Occipital lobe (tissue), 2 donors: ENCODE measurements around the gene CHRNB2. TPM values are rescaled to one million over a fixed set of nuclear protein-coding genes. Genes with fewer than 3 reads are reported as not detected.
A peak's percentile ranks its signal among the peaks of the same experiment; 100 is the strongest.

Experiments used
- DNase-seq: peaks from one replicate; lab custom pipeline; 2025; lab: John Stamatoyannopoulos, UW
- total RNA-seq: library from RNA; depleted of rRNA; stranded (reverse); fragments of >200 nt; gene quantifications from one replicate; pipeline ENCODE4 v1.2.3, GENCODE V29; 2014

The CHRNB2 gene
- total RNA-seq, 1 donor from 2014 or later = 20.4 TPM

- DNase-seq = no peak
Measured at GRCh38 chr1:154609398-154610380, 42.1 kb downstream of the CHRNB2 start.

DNA sequence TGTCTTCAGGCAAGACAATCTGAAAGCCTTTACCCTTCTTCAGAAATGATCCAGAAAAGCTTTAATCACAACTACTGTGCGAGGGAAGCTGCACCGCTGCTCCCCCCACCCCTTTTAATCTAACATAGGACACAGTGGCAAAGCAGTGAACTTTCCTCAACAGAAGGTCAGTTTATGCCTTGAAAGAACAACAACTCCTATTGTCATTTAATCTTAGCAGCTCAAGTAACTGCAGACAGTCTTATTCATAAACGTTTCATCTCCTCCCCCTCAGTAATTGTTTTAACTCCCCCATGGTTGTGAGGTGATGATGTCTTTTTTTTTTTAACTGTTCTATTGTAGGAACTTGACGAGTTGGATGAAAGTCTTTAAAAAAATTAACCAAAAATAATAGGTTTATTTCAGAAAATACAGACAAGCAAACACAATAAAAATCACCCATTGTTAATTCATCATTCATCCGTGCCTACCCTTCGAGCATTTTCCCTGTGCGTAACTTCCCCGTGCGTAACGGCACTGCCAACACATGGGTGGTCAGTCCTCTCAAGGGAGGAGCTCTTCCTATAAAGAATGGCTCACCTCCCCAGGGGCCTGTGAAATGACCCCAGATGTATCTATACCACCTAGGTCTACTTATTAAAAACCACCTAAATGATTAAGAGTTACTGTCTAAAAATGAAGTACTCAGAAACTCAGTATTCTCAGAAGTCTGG is 43.7 kb downstream of the CHRNB2 start:
- no peak for DNase-seq

- DNase-seq = no peak
Measured at GRCh38 chr1:154614247-154614646, 46.7 kb downstream of the CHRNB2 start.

DNA sequence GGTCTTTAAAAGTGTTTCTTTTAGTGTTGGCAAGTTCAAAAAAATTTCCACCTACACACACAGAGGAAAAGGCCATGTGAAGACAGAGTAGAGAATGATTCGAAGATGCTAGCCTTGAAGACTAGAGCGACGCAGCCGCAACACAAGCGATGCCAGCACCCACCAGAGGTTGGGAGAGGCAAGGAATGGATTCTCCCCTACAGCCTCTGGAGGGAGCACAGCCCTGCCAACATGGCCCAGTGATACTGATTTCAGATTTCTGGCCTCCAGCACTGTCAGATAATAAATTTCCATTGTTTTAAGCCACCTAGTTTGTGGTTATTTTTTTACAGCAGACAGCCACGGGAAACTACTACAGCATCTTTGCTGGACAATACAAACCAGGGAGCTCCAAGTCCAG is 47.3 kb downstream of the CHRNB2 start:
- DNase-seq = no peak

- no peak for DNase-seq
Measured at GRCh38 chr1:154615411-154615810, 47.8 kb downstream of the CHRNB2 start.

DNA sequence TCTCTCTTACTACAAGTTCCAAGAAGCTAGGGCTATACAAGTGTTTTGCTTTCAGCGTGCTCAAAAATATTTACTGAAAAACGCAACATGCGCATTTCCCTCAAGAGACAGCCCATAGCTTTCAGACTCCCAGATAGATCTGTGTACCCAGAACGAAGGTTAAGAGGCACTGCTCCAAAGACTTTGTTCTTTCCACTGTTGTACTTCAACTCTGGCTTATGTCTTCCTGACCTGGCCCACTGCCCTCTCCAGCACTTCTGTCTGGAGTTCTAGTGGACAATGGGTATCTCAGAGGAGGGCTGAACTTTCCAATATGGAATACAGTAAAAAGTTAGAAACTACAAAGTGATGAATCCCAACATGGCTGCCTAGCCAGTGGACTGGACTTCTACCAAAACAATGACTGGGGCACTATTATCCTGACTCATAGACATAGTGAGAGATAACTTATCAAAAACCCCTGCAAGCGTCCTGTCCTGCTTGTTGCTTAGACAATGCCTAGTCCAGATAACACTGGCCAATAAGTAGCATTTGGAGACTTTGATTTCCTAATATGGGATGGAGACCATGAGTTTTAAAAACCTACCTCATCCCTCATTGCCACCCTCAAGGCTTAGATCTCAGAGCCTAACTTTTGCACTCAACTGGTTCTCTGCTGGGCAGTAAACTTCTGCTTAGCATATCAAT is 49.2 kb downstream of the CHRNB2 start:
- no peak for DNase-seq

- DNase-seq = no peak
Measured at GRCh38 chr1:154619181-154619948, 51.8 kb downstream of the CHRNB2 start.

DNA sequence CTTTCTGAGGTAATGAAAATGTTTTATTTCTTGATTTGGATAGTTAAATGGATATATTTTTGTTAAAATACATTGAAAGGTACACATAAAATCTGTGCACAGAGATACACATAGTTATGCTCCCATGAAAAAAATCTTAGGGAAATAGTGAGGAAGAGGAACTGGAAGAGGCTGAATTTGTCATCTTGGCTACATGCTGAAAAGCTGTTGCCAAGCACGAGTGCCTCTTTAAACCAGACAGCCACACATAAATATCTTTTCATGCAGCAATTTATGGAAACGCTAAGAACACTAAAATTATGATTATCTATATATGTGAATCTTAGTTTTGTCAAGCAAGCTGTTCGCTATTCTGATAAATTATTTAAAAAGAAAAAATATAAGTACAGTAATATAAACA is 53.2 kb downstream of the CHRNB2 start:
- DNase-seq = no peak

GRCh38 chr1:154621875-154622274 is 54.3 kb downstream of the CHRNB2 start:
- DNase-seq = no peak

GRCh38 chr1:154622503-154623039 is 55.0 kb downstream of the CHRNB2 start:
- no peak for DNase-seq

- DNase-seq = no peak
Measured at GRCh38 chr1:154623358-154623757, 55.8 kb downstream of the CHRNB2 start.

DNA sequence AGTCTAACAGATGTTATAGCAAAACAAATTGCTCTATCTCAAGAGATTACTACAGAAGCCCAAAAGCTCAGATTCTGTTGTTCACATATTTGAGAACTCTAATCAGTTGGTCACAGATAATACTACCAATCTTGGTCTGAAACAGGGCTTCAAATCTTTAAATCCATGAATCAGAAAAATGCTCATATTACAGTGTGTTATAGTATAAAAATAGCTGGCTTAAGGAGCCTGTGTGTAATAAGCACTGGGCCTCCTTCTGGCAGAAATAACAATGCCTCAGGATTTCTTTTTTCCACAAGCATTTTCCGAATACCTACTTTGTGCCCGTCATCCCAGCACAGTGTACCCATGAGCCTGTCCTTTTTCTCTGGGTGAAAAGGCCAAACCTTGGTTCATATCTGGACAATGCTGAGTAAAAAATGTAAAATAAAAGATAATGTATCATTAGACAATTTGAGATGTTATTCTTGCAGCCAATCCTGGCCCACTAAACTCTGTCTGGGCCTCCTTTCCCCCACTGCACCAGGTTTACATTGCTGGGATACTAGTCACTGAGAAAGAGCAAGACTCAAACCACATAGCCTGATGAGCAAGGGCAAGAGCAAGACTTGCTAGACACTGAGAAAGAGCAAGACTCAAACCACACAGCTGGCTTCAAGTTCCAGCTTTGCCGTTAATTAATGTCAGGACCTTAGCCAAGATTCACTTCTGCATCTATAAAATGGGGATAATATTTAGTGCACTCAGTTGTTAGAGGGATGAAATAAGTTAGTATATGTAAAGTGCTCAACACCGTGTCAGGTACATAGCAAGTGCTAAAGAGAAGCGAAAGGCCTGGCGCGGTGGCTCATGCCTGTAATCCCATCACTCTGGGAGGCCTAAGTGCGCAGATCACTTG is 57.4 kb downstream of the CHRNB2 start:
- DNase-seq = no peak

- DNase-seq = no peak
Measured at GRCh38 chr1:154626456-154627256, 59.1 kb downstream of the CHRNB2 start.

DNA sequence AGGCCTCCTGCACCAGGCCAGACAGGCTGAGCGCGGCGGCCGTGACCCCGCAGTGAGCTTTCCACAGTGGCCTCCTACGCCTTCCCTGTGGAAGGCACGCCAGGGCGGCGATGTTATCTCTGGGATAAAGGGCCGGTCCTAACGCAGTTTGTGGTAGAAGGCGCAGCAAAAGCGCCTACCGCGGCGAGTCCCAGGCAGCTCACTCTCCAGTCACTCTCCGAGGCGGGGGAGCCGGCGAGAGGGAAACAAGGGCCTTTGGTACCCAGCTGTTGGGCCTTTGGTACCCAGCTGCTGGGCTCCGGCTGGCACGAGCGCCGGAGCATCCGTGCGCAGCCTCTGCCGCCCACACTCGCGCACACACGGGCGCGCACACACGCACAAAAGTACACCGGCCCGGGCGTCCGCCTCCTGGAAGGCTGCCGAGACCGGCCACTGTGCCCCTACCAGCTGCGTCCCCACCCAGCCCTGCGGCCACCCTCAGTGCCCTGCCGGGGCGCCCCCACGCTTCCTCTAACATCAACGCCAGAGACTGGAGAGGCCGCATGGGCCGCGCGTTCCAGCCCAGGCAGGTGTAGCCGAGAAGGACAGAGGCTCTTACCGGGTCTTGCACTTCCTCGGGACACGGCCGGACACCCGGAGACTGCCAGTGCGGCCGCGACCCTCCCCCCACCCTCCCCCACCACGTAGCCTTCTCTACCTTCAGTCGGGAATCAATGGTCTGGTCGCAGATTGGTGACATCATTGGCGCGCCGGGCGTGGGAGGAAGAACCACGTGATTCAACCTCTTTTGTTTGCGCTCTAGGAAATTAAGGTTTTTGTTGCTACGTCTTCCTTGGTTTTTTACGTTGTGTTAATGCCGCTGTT is 59.9 kb downstream of the CHRNB2 start:
- peak; percentile 76 for DNase-seq

GRCh38 chr1:154628121-154628405 is 60.5 kb downstream of the CHRNB2 start:
- no peak for DNase-seq

GRCh38 chr1:154629061-154629674 is 61.6 kb downstream of the CHRNB2 start:
- DNase-seq = no peak
